ENCODE measurements around the gene LRRC70. TPM values are rescaled to one million over a fixed set of nuclear protein-coding genes. Genes with fewer than 3 reads are reported as not detected.

The LRRC70 gene
- polyA plus RNA-seq, 1 donor from 2014 or later: 2.2 TPM

DNA sequence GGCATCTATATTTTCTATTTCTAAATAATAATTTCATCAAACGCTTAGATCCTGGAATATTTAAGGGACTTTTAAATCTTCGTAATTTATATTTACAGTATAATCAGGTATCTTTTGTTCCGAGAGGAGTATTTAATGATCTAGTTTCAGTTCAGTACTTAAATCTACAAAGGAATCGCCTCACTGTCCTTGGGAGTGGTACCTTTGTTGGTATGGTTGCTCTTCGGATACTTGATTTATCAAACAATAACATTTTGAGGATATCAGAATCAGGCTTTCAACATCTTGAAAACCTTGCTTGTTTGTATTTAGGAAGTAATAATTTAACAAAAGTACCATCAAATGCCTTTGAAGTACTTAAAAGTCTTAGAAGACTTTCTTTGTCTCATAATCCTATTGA lies 1.1 kb downstream of the LRRC70 start:
- no peaks in the 10 kb centered on the region for H3K79me2 ChIP-seq (replicated peaks; ENCODE audit: insufficient read depth, low read length)
- no peak overlapping the region for H3K4me3 ChIP-seq (ENCODE audit: low read length)
- TF ChIP-seq, protein P1, sequence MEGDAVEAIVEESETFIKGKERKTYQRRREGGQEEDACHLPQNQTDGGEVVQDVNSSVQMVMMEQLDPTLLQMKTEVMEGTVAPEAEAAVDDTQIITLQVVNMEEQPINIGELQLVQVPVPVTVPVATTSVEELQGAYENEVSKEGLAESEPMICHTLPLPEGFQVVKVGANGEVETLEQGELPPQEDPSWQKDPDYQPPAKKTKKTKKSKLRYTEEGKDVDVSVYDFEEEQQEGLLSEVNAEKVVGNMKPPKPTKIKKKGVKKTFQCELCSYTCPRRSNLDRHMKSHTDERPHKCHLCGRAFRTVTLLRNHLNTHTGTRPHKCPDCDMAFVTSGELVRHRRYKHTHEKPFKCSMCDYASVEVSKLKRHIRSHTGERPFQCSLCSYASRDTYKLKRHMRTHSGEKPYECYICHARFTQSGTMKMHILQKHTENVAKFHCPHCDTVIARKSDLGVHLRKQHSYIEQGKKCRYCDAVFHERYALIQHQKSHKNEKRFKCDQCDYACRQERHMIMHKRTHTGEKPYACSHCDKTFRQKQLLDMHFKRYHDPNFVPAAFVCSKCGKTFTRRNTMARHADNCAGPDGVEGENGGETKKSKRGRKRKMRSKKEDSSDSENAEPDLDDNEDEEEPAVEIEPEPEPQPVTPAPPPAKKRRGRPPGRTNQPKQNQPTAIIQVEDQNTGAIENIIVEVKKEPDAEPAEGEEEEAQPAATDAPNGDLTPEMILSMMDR (IDR thresholded peaks at IDR 0.05; ENCODE audit: poor library complexity, severe bottlenecking): no peak
- TF ChIP-seq RAD21 (conservative IDR thresholded peaks at IDR 0.05) (no peak), EP300 (conservative IDR thresholded peaks at IDR 0.05; ENCODE audit: poor library complexity, severe bottlenecking) (no peak), TAF1 (IDR thresholded peaks at IDR 0.05; ENCODE audit: low read depth) (no peak), SMC3 (conservative IDR thresholded peaks at IDR 0.05; ENCODE audit: poor library complexity) (no peak), MXI1 (conservative IDR thresholded peaks at IDR 0.05; ENCODE audit: poor library complexity, severe bottlenecking) (no peak), EZH2 (IDR thresholded peaks at IDR 0.05; ENCODE audit: borderline replicate concordance, insufficient read depth, low read length, poor library complexity, severe bottlenecking) (no peak), POLR2AphosphoS5 (IDR thresholded peaks at IDR 0.05) (no peak)
- TF ChIP-seq, protein P2, sequence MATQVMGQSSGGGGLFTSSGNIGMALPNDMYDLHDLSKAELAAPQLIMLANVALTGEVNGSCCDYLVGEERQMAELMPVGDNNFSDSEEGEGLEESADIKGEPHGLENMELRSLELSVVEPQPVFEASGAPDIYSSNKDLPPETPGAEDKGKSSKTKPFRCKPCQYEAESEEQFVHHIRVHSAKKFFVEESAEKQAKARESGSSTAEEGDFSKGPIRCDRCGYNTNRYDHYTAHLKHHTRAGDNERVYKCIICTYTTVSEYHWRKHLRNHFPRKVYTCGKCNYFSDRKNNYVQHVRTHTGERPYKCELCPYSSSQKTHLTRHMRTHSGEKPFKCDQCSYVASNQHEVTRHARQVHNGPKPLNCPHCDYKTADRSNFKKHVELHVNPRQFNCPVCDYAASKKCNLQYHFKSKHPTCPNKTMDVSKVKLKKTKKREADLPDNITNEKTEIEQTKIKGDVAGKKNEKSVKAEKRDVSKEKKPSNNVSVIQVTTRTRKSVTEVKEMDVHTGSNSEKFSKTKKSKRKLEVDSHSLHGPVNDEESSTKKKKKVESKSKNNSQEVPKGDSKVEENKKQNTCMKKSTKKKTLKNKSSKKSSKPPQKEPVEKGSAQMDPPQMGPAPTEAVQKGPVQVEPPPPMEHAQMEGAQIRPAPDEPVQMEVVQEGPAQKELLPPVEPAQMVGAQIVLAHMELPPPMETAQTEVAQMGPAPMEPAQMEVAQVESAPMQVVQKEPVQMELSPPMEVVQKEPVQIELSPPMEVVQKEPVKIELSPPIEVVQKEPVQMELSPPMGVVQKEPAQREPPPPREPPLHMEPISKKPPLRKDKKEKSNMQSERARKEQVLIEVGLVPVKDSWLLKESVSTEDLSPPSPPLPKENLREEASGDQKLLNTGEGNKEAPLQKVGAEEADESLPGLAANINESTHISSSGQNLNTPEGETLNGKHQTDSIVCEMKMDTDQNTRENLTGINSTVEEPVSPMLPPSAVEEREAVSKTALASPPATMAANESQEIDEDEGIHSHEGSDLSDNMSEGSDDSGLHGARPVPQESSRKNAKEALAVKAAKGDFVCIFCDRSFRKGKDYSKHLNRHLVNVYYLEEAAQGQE (IDR thresholded peaks at IDR 0.05; ENCODE audit: borderline replicate concordance): no peak

DNA sequence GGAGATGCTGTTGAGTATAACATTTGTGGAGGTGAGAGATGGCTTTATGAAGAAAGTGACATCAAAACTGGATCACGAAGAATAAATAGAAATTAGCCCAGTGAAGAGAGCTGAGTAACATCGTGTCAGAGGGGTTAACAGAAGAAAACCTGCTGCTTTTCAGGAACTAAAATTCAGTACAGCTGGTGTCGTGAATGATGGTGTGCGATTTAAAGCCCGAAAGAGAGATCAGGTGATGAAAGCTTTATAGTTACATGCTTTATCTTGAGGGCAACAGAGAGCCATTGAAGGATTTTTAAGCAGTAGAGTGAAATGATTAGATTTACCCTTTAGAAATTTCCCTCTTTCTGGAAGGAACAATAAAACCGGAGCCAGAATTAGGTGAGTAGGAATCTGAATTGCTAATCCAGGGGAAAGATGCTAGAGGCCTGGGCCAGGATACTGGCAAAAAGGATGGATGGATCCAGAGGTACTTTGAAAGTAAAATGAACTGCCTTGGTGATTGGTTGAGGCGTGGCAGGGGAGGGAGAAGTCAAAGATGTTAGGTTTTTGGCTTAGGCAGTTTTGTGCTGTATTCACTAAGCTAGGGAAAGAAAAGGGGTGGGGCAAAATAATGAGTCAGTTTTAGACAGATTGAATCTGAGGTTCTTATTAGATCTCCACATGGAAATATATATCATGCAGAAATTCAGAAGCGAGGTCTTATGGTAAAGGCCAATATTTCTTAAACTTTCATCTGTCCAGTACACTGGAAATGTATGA lies 3.4 kb downstream of the LRRC70 start:
- Histone ChIP-seq H3K27ac (ENCODE audit: low read length) (no peak overlapping the region), H3K79me2 (replicated peaks; ENCODE audit: insufficient read depth, low read length) (no peaks in the 10 kb centered on the region), H3F3A (ENCODE audit: insufficient read depth, low read length, poor library complexity, severe bottlenecking) (no peaks in the 10 kb centered on the region), H3K27me3 (ENCODE audit: insufficient read depth, low read depth, low read length) (no peaks in the 10 kb centered on the region), H3K4me2 (ENCODE audit: low read length) (no peak overlapping the region), H3K9me2 (ENCODE audit: insufficient read depth, low read length) (no peaks in the 10 kb centered on the region), H3K9ac (ENCODE audit: low read length) (no peak overlapping the region), H3K4me3 (ENCODE audit: low read length) (no peak overlapping the region), H2AFZ (ENCODE audit: low read depth, low read length) (no peak overlapping the region), H4K20me1 (ENCODE audit: insufficient read depth) (no peaks in the 10 kb centered on the region), H3K9me3 (ENCODE audit: low read length) (no peaks in the 10 kb centered on the region), H3K36me3 (ENCODE audit: insufficient read depth, low read length) (no peaks in the 10 kb centered on the region)
- TF ChIP-seq SMC3 (conservative IDR thresholded peaks at IDR 0.05; ENCODE audit: poor library complexity): no peak
- no peak for TF ChIP-seq POLR2AphosphoS5 (IDR thresholded peaks at IDR 0.05)
- TF ChIP-seq, protein P2 (IDR thresholded peaks at IDR 0.05; ENCODE audit: borderline replicate concordance): no peak
- TF ChIP-seq EP300 (conservative IDR thresholded peaks at IDR 0.05; ENCODE audit: poor library complexity, severe bottlenecking): no peak
- no peak for TF ChIP-seq TAF1 (IDR thresholded peaks at IDR 0.05; ENCODE audit: low read depth)
- TF ChIP-seq EZH2 (IDR thresholded peaks at IDR 0.05; ENCODE audit: borderline replicate concordance, insufficient read depth, low read length, poor library complexity, severe bottlenecking): no peak
- TF ChIP-seq MXI1 (conservative IDR thresholded peaks at IDR 0.05; ENCODE audit: poor library complexity, severe bottlenecking): no peak
- TF ChIP-seq RAD21 (conservative IDR thresholded peaks at IDR 0.05): no peak
- TF ChIP-seq, protein P1 (IDR thresholded peaks at IDR 0.05; ENCODE audit: poor library complexity, severe bottlenecking): no peak

More for the DNA sequence above, 1.1 kb downstream of the LRRC70 start:
- Histone ChIP-seq H3K9me2 (ENCODE audit: insufficient read depth, low read length) (no peaks in the 10 kb centered on the region), H2AFZ (ENCODE audit: low read depth, low read length) (no peak overlapping the region), H3F3A (ENCODE audit: insufficient read depth, low read length, poor library complexity, severe bottlenecking) (no peaks in the 10 kb centered on the region), H3K27me3 (ENCODE audit: insufficient read depth, low read depth, low read length) (no peaks in the 10 kb centered on the region), H3K9ac (ENCODE audit: low read length) (no peak overlapping the region), H3K4me2 (ENCODE audit: low read length) (no peak overlapping the region), H3K9me3 (ENCODE audit: low read length) (no peaks in the 10 kb centered on the region), H3K36me3 (ENCODE audit: insufficient read depth, low read length) (no peaks in the 10 kb centered on the region), H3K27ac (ENCODE audit: low read length) (no peak overlapping the region), H4K20me1 (ENCODE audit: insufficient read depth) (no peaks in the 10 kb centered on the region)
